Activated T-cell treated with anti-CD3 and anti-CD28 coated beads, Interleukin-2, amount 50 U/mL, for 72 hours (primary cell): ENCODE data around the gene TEX19. TPM values are rescaled to one million over a fixed set of nuclear protein-coding genes. Genes with fewer than 3 reads are reported as not detected.
"Not testable (repeated sequence)": the region's sequence is repeated elsewhere in the genome, so short reads cannot be mapped to it uniquely, and the experiment has no call there.

Experiments
- ATAC-seq, 2 donors: fragments of 150-1000 bp; cut with Tn5 transposase; replicated peaks in 1 of 2; 2 replicates each; pipeline ENCODE4 v1.10.0; 2021; ENCODE audit warnings: moderate library complexity in 2 of 2, mild to moderate bottlenecking in 1 of 2
- DNase-seq, 2 donors: peaks; one replicate each; pipeline ENCODE4 v3.0.0; 2021 to 2022; ENCODE audit warnings: mixed read lengths in 1 of 2
- H3K27ac Mint-ChIP-seq: one replicate; pipeline ENCODE4 v1.8.0; 2022; ENCODE audit warnings: mild to moderate bottlenecking, moderate library complexity, mixed read lengths
- H3K27me3 Mint-ChIP-seq: one replicate; pipeline ENCODE4 v1.8.0; 2022; ENCODE audit warnings: low read depth, mixed read lengths
- H3K36me3 Mint-ChIP-seq, 2 donors: one replicate each; pipeline ENCODE4 v1.8.0; 2022; ENCODE audit warnings: mixed read lengths in 2 of 2, mild to moderate bottlenecking in 1 of 2; ENCODE audit not compliant: insufficient read depth in 2 of 2
- H3K4me1 Mint-ChIP-seq: one replicate; pipeline ENCODE4 v1.8.0; 2022; ENCODE audit warnings: low read depth, mixed read lengths
- H3K4me3 Mint-ChIP-seq, 2 donors: one replicate each; pipeline ENCODE4 v1.8.0; 2022; ENCODE audit warnings: mild to moderate bottlenecking in 2 of 2, mixed read lengths in 2 of 2, moderate library complexity in 2 of 2
- H3K9me3 Mint-ChIP-seq, 2 donors: one replicate each; pipeline ENCODE4 v1.8.0; 2022; ENCODE audit warnings: mixed read lengths in 2 of 2
- total RNA-seq, 2 donors: library from RNA; stranded (reverse); gene quantifications; one replicate each; pipeline ENCODE4 v1.2.3, GENCODE V29; 2022

TEX19 gene
- total RNA-seq, 2 donors from 2014 or later = 0.17 TPM; not detected in 1

DNA sequence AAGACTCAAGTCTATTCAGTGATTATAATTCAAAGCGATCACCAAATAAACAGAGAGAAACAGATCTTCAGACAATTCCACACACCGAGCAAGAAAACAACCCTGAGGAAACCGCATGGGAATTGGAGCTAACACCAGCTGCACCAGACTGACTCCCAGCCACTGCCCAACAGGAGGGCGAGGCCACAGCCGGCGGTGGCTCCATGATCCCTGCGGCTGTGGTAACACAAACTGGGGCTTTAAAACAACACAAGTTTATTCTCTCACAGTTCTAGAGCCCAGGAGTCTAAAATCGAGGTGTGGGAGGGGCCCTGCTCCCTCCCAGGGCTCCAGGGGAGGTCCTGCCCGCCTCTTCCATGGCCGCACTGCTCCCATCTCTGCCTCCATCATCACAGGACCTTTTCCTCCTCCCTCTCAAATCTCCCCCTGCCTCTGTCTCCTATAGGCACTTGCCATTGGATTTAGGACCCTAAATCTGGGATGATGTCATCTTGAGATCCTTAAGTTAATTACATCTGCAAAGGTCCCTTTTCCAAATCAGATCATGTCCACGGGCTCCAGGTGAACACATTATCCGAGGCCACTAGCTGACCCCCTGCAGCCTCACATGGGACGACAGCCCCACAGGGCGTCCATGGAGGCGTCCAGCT lies 49.4 kb downstream of the TEX19 start:
- Mint-ChIP-seq H3K4me1 (peaks cover 13% of the 10 kb centered on the region), H3K9me3 (no peaks in the 10 kb centered on the region), H3K36me3 (peaks cover 0 to 1% of the 10 kb centered on the region in 2 donors), H3K4me3 (no peak overlapping the region), H3K27ac (no peak overlapping the region), H3K27me3 (no peaks in the 10 kb centered on the region)
- ATAC-seq = no peak
- DNase-seq = no peak

DNA sequence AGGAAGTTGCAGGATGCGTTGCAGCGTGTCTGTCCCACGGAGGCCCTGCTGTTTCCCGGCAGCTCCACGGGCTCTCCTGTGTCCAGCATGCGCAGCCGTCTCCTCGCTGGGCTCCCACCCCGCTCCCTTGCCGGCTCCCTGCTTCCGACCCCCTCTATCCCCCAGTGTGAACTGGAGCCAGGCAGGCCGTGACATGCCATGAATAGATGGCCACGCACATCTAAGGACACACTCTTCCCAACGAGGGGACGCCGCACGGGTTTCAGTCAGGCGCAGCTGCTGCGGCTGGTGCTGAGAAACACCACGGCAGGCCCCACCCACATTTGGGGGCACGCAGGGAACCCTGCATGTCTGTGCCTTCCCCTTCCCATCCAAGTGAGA lies 49.9 kb downstream of the TEX19 start:
- Mint-ChIP-seq H3K36me3 (peaks cover 0 to 1% of the 10 kb centered on the region in 2 donors), H3K4me1 (peaks cover 13% of the 10 kb centered on the region), H3K27ac (no peak overlapping the region), H3K27me3 (no peaks in the 10 kb centered on the region), H3K4me3 (no peak overlapping the region), H3K9me3 (no peaks in the 10 kb centered on the region)
- ATAC-seq (no peak), DNase-seq (no peak)

GRCh38 chr17:82410014-82410716 lies 51.1 kb downstream of the TEX19 start:
- Mint-ChIP-seq H3K4me3 (no peak overlapping the region), H3K9me3 (no peaks in the 10 kb centered on the region), H3K4me1 (peaks cover 24% of the 10 kb centered on the region), H3K36me3 (peaks cover 0 to 3% of the 10 kb centered on the region in 2 donors), H3K27me3 (no peaks in the 10 kb centered on the region), H3K27ac (no peak overlapping the region)
- ATAC-seq (no peak), DNase-seq (no peak)

GRCh38 chr17:82411396-82412053 lies 52.5 kb downstream of the TEX19 start:
- Mint-ChIP-seq H3K4me1 (peaks cover 25% of the 10 kb centered on the region), H3K27ac (no peak overlapping the region), H3K27me3 (no peaks in the 10 kb centered on the region)

DNA sequence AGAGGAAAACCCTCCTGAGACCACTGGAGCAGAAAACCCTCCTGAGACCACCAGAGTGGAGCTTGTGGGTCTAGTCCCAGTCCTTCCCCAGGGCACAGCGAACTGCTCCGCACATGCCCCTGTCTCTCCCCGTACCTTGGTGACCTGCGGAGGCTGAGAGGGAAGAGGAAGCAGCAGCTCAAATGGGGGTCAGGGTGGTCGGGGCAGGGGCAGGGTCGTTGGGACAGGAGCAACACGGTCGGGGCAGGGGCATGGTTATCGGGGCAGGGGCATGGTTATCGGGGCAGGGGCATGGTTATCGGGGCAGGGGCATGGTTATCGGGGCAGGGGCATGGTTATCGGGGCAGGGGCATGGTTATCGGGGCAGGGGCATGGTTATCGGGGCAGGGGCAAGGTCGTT lies 53.0 kb downstream of the TEX19 start:
- H3K9me3 Mint-ChIP-seq, H3K27ac Mint-ChIP-seq: not testable (repeated sequence)

More at GRCh38 chr17:82411396-82412053, 52.5 kb downstream of the TEX19 start:
- no peaks in the 10 kb centered on the region for H3K9me3 Mint-ChIP-seq
- no peak for DNase-seq
- peaks cover 0 to 2% of the 10 kb centered on the region in 2 donors for H3K36me3 Mint-ChIP-seq
- H3K4me3 Mint-ChIP-seq = no peak overlapping the region
- ATAC-seq = no peak

GRCh38 chr17:82412535-82413520 lies 53.8 kb downstream of the TEX19 start:
- ATAC-seq (no peak), DNase-seq (no peak)
- H3K4me1 Mint-ChIP-seq = peaks cover 22% of the 10 kb centered on the region
- no peak overlapping the region for H3K27ac Mint-ChIP-seq
- H3K9me3 Mint-ChIP-seq = no peaks in the 10 kb centered on the region
- H3K27me3 Mint-ChIP-seq = no peaks in the 10 kb centered on the region
- H3K36me3 Mint-ChIP-seq = peaks cover 0 to 2% of the 10 kb centered on the region in 2 donors
- H3K4me3 Mint-ChIP-seq = no peak overlapping the region

More for the DNA sequence above, 53.0 kb downstream of the TEX19 start:
- ATAC-seq, DNase-seq, H3K36me3 Mint-ChIP-seq, H3K4me3 Mint-ChIP-seq, H3K27me3 Mint-ChIP-seq: not testable (repeated sequence)
- peaks cover 25% of the 10 kb centered on the region for H3K4me1 Mint-ChIP-seq

Other genes with a start within 250 kb of the TEX19 start
- gene CCDC57, start 146.4 kb upstream of the TEX19 start, total RNA-seq = 10 to 100 TPM; 76.9 to 78.8 TPM
- 10 to 100 TPM; 42.8 to 74.5 TPM for gene SLC16A3, start 130.2 kb upstream of the TEX19 start, total RNA-seq
- 100 to 1,000 TPM; 166 to 170 TPM for gene CSNK1D, start 85.5 kb upstream of the TEX19 start, total RNA-seq
- gene CD7, start 41.6 kb upstream of the TEX19 start, total RNA-seq = 1,000 to 10,000 TPM in 1 of 2 donors, 100 to 1,000 TPM in 1; 845 to 1,007 TPM
- 10 to 100 TPM in 1 of 2 donors, 1 to 10 TPM in 1; 3.3 to 12.6 TPM for gene SECTM1, start 25.5 kb upstream of the TEX19 start, total RNA-seq
- gene UTS2R, start 12.5 kb downstream of the TEX19 start, total RNA-seq = under 1 TPM in 1 of 2 donors, not detected in 1; 0.46 TPM
- gene HEXD, start 59.1 kb downstream of the TEX19 start, total RNA-seq = 10 to 100 TPM; 26.4 to 26.7 TPM
- gene OGFOD3, start 59.3 kb downstream of the TEX19 start, total RNA-seq = 10 to 100 TPM; 17.2 to 17.7 TPM
- 100 to 1,000 TPM; 256 to 300 TPM for gene CYBC1, start 91.5 kb downstream of the TEX19 start, total RNA-seq
- gene NARF, start 99.5 kb downstream of the TEX19 start, total RNA-seq = 100 to 1,000 TPM in 1 of 2 donors, 10 to 100 TPM in 1; 90.4 to 120 TPM
- gene FOXK2, start 160.5 kb downstream of the TEX19 start, total RNA-seq = 10 to 100 TPM; 59.9 to 61.0 TPM